ENCODE measurements around the gene RPL21.

The RPL21 gene

DNA sequence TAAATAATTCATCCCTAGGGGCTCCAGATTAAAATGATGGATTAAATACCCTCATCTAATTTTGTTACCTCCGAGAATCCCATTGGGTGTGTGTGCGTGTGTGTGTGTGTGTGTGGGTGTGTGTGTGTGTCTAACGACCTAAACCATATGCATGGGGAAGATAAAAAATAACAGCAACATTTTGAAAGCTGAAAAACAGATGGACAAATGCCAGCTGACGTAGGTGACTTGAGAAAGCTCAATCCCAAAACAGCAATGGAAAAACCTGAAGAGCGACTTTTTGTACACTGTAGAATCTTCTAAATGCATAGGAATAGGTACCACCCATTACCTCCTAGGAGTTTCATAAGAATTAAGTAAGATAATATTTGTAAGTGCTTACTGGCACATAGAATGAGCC lies 8.7 kb upstream of the RPL21 start:
- no peak overlapping the region for H3K9ac ChIP-seq (ENCODE audit: low read length)

DNA sequence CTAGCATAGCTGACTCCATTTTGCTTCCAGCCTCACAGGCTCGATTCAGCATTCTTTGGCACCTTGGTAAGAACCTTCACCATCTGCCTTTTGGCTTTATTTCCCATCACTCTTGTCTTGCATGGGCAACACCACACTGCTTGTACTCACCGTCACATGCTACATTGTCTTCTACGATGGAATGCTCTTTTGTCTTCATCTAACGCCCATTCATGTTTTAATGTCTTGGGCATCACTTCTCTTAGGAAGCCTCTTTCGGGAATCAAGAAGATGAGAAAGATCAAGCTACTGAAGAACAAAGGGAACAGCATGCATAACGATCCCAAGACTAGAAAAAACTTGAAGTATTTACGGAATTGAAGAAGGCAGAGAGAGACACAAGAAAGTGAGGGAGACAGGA lies 5.7 kb upstream of the RPL21 start:
- Histone ChIP-seq H3K27me3 (ENCODE audit: low read length) (no peaks in the 10 kb centered on the region), H3F3A (ENCODE audit: insufficient read depth) (no peaks in the 10 kb centered on the region; the same call in 1 of the 2 replicates), H4K20me1 (ENCODE audit: low read depth, low read length) (no peaks in the 10 kb centered on the region), H3K4me3 (ENCODE audit: insufficient read depth, low read length, poor library complexity, severe bottlenecking) (no peak overlapping the region), H3K36me3 (ENCODE audit: low read length) (no peaks in the 10 kb centered on the region), H3K79me2 (ENCODE audit: insufficient read depth, low read length) (peaks cover 14% of the 10 kb centered on the region), H3K4me2 (ENCODE audit: low read depth, low read length, poor library complexity, severe bottlenecking) (no peak overlapping the region), H3K27ac (ENCODE audit: low read depth, low read length) (no peak overlapping the region), H3K9ac (ENCODE audit: low read length) (no peak overlapping the region), H2AFZ (ENCODE audit: low read depth, low read length, severe bottlenecking) (no peak overlapping the region), H3K9me3 (ENCODE audit: insufficient read depth, low read length) (no peaks in the 10 kb centered on the region), H3K9me2 (replicated peaks; ENCODE audit: insufficient read depth, low read length) (no peaks in the 10 kb centered on the region)
- TF ChIP-seq CTCF (IDR thresholded peaks at IDR 0.05; ENCODE audit: insufficient read depth, low read length, poor library complexity, severe bottlenecking): no peak
- TF ChIP-seq EZH2phosphoT487 (conservative IDR thresholded peaks at IDR 0.05; ENCODE audit: low read length): no peak

More for the DNA sequence above, 8.7 kb upstream of the RPL21 start:
- no peak overlapping the region for H3K4me2 ChIP-seq (ENCODE audit: low read depth, low read length, poor library complexity, severe bottlenecking)
- H3K9me2 ChIP-seq (replicated peaks; ENCODE audit: insufficient read depth, low read length): no peaks in the 10 kb centered on the region
- TF ChIP-seq CTCF (IDR thresholded peaks at IDR 0.05; ENCODE audit: insufficient read depth, low read length, poor library complexity, severe bottlenecking) (no peak), EZH2phosphoT487 (conservative IDR thresholded peaks at IDR 0.05; ENCODE audit: low read length) (no peak)
- no peaks in the 10 kb centered on the region for H3F3A ChIP-seq (ENCODE audit: insufficient read depth)
- no peak overlapping the region for H3K4me3 ChIP-seq (ENCODE audit: insufficient read depth, low read length, poor library complexity, severe bottlenecking)
- H4K20me1 ChIP-seq (ENCODE audit: low read depth, low read length): no peaks in the 10 kb centered on the region
- H3K36me3 ChIP-seq (ENCODE audit: low read length): no peaks in the 10 kb centered on the region
- H3K9me3 ChIP-seq (ENCODE audit: insufficient read depth, low read length): no peaks in the 10 kb centered on the region
- H2AFZ ChIP-seq (ENCODE audit: low read depth, low read length, severe bottlenecking): no peak overlapping the region
- H3K27ac ChIP-seq (ENCODE audit: low read depth, low read length): no peak overlapping the region
- no peaks in the 10 kb centered on the region for H3K79me2 ChIP-seq (ENCODE audit: insufficient read depth, low read length)
- no peaks in the 10 kb centered on the region for H3K27me3 ChIP-seq (ENCODE audit: low read length)

GRCh38 chr13:27250833-27251165 lies 559 bp upstream of the RPL21 start:
- Histone ChIP-seq H3K4me2 (ENCODE audit: low read depth, low read length, poor library complexity, severe bottlenecking) (peak overlapping the region; percentile 83), H3F3A (ENCODE audit: insufficient read depth) (peaks cover 33% of the 10 kb centered on the region), H4K20me1 (ENCODE audit: low read depth, low read length) (peaks cover 30% of the 10 kb centered on the region), H3K79me2 (ENCODE audit: insufficient read depth, low read length) (peaks cover 62% of the 10 kb centered on the region), H3K9me2 (replicated peaks; ENCODE audit: insufficient read depth, low read length) (no peaks in the 10 kb centered on the region), H2AFZ (ENCODE audit: low read depth, low read length, severe bottlenecking) (no peak overlapping the region), H3K9me3 (ENCODE audit: insufficient read depth, low read length) (no peaks in the 10 kb centered on the region), H3K9ac (ENCODE audit: low read length) (peak overlapping the region; percentile 95), H3K27ac (ENCODE audit: low read depth, low read length) (peak overlapping the region; percentile 86), H3K36me3 (ENCODE audit: low read length) (peaks cover 37% of the 10 kb centered on the region), H3K27me3 (ENCODE audit: low read length) (no peaks in the 10 kb centered on the region), H3K4me3 (ENCODE audit: insufficient read depth, low read length, poor library complexity, severe bottlenecking) (peak overlapping the region; percentile 86)
- TF ChIP-seq CTCF (IDR thresholded peaks at IDR 0.05; ENCODE audit: insufficient read depth, low read length, poor library complexity, severe bottlenecking): no peak
- no peak for TF ChIP-seq EZH2phosphoT487 (conservative IDR thresholded peaks at IDR 0.05; ENCODE audit: low read length)

Measured in SU-DHL-6 (cell line).